H1 (cell line): ENCODE data around the gene DKK3.

Source experiments
- BCL11A ChIP-seq, 2 experiments: IDR thresholded peaks; one replicate each; pipeline ENCODE4 v1.6.1; 2011; ENCODE audit warnings: low read depth in 2 of 2, low read length in 2 of 2, mild to moderate bottlenecking in 2 of 2
- CEBPB ChIP-seq: IDR thresholded peaks from 2 replicates; pipeline ENCODE4 v1.6.1; 2012; ENCODE audit warnings: low read depth, low read length
- CTCF ChIP-seq, 3 experiments: IDR thresholded peaks; 1 replicate in 2 of 3; 2 replicates in 1 of 3; pipeline versions ENCODE4 v1.5.1 to v1.6.1; 2011; ENCODE audit warnings: low read length in 3 of 3, mild to moderate bottlenecking in 3 of 3, inconsistent platforms in 2 of 3, low read depth in 1 of 3, moderate library complexity in 1 of 3; ENCODE audit not compliant: insufficient read depth in 1 of 3; ENCODE audit errors: control extremely low read depth in 1 of 3
- EP300 ChIP-seq, 2 experiments: IDR thresholded peaks; 1 replicate in 1 of 2; 2 replicates in 1 of 2; pipeline ENCODE4 v1.6.1; 2011 to 2012; ENCODE audit warnings: low read depth in 2 of 2, low read length in 2 of 2, mild to moderate bottlenecking in 2 of 2, borderline replicate concordance in 1 of 2, inconsistent platforms in 1 of 2, moderate library complexity in 1 of 2
- EZH2 ChIP-seq: fragments of 200-600 bp; sonication (generic); IDR thresholded peaks from 2 replicates; pipeline ENCODE4 v1.7.1; 2012; ENCODE audit warnings: low read depth, mild to moderate bottlenecking, moderate library complexity, low read length, inconsistent platforms; ENCODE audit not compliant: severe bottlenecking
- GTF2F1 ChIP-seq: IDR thresholded peaks from 2 replicates; pipeline ENCODE4 v1.6.1; 2012; ENCODE audit warnings: low read depth, low read length, improper control_type of control experiment, borderline replicate concordance
- JUN ChIP-seq: IDR thresholded peaks from 2 replicates; pipeline ENCODE4 v1.6.1; 2011; ENCODE audit warnings: low read depth, mild to moderate bottlenecking, improper control_type of control experiment, low read length
- KDM5A ChIP-seq: fragments of 200-600 bp; IDR thresholded peaks from 2 replicates; pipeline ENCODE4 v1.7.1; 2012; ENCODE audit warnings: mild to moderate bottlenecking, low read length, inconsistent platforms, mixed read lengths
- POLR2AphosphoS5 ChIP-seq: IDR thresholded peaks from 2 replicates; pipeline ENCODE4 v1.6.1; 2011; ENCODE audit warnings: low read depth, low read length
- RAD21 ChIP-seq, 2 experiments: IDR thresholded peaks in 1 of 2; conservative IDR thresholded peaks in 1 of 2; 2 replicates each; pipeline ENCODE4 v1.6.1; 2011; ENCODE audit warnings: low read depth in 2 of 2, low read length in 2 of 2, improper control_type of control experiment in 1 of 2, inconsistent platforms in 1 of 2, mild to moderate bottlenecking in 1 of 2, moderate library complexity in 1 of 2
- SIN3A ChIP-seq, 2 experiments: IDR thresholded peaks in 1 of 2; conservative IDR thresholded peaks in 1 of 2; 2 replicates each; pipeline ENCODE4 v1.6.1; 2011 to 2012; ENCODE audit warnings: low read length in 2 of 2, improper control_type of control experiment in 1 of 2, low read depth in 1 of 2, mild to moderate bottlenecking in 1 of 2
- SRF ChIP-seq: IDR thresholded peaks from 2 replicates; pipeline ENCODE4 v1.6.1; 2011; ENCODE audit warnings: mild to moderate bottlenecking, low read depth, low read length, moderate library complexity
- TAF7 ChIP-seq: optimal IDR thresholded peaks from 2 replicates; pipeline ENCODE3; 2011; ENCODE audit warnings: low read depth, mild to moderate bottlenecking, inconsistent platforms, low read length, moderate library complexity, borderline replicate concordance
- ZNF274 ChIP-seq: IDR thresholded peaks from 2 replicates; pipeline ENCODE4 v1.7.0; 2012; ENCODE audit warnings: low read length, borderline replicate concordance; ENCODE audit errors: extremely low read depth

GRCh38 chr11:11985016-11985715, 23.3 kb downstream of the DKK3 start:
- TF ChIP-seq CTCF (IDR thresholded peaks at IDR 0.05; ENCODE audit: control extremely low read depth in 1 of 3, insufficient read depth in 1 of 3, low read depth in 1 of 3, low read length in 3 of 3): no peak
- no peak for TF ChIP-seq POLR2AphosphoS5
- TF ChIP-seq GTF2F1: no peak
- no peak for TF ChIP-seq BCL11A (IDR thresholded peaks at IDR 0.05; ENCODE audit: low read depth in 2 of 2, low read length in 2 of 2)
- no peak for TF ChIP-seq TAF7
- no peak for TF ChIP-seq CEBPB
- TF ChIP-seq RAD21 (IDR thresholded peaks at IDR 0.05 in 1 of 2, conservative IDR thresholded peaks at IDR 0.05 in 1 of 2; ENCODE audit: low read depth in 2 of 2, low read length in 2 of 2): no peak
- no peak for TF ChIP-seq EP300 (IDR thresholded peaks at IDR 0.05; ENCODE audit: borderline replicate concordance in 1 of 2, low read depth in 2 of 2, low read length in 2 of 2)
- no peak for TF ChIP-seq JUN
- no peak for TF ChIP-seq ZNF274
- TF ChIP-seq SIN3A (conservative IDR thresholded peaks at IDR 0.05 in 1 of 2, IDR thresholded peaks at IDR 0.05 in 1 of 2; ENCODE audit: low read depth in 1 of 2, low read length in 2 of 2): no peak
- TF ChIP-seq SRF: no peak
- TF ChIP-seq EZH2: no peak
- no peak for TF ChIP-seq KDM5A
